Measurements from ENCODE around the gene BCL2A1.
"Not testable (repeated sequence)": the region's sequence is repeated elsewhere in the genome, so short reads cannot be mapped to it uniquely, and the experiment has no call there.

BCL2A1 gene

DNA sequence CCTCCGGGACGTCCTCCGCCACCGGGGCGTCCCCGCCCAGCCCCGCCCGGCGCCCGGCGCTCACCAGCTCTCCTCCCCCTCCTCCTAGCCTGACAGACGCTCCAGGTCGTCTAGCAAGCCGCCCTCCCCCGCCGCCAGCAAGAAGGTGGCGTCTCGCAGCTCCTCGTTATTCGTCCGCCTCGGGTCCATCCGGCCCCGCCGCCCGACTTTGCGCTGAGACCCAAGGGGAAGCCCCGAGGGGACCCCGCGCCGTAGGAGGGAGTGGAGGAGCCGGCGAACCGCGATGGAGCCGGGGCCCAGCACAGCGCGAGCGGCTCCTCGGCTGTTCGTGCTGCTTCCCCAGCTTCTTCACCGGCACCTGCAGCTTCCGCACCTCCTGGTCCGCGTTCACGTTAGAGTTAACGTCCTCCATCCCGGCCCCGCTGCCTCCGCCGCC lies 47.9 kb downstream of the BCL2A1 start:
- DNase-seq (ENCODE audit: low spot score) = peak; percentile 82

GRCh38 chr15:79922512-79923078 lies 48.4 kb downstream of the BCL2A1 start:
- no peak for DNase-seq (ENCODE audit: low spot score)

DNA sequence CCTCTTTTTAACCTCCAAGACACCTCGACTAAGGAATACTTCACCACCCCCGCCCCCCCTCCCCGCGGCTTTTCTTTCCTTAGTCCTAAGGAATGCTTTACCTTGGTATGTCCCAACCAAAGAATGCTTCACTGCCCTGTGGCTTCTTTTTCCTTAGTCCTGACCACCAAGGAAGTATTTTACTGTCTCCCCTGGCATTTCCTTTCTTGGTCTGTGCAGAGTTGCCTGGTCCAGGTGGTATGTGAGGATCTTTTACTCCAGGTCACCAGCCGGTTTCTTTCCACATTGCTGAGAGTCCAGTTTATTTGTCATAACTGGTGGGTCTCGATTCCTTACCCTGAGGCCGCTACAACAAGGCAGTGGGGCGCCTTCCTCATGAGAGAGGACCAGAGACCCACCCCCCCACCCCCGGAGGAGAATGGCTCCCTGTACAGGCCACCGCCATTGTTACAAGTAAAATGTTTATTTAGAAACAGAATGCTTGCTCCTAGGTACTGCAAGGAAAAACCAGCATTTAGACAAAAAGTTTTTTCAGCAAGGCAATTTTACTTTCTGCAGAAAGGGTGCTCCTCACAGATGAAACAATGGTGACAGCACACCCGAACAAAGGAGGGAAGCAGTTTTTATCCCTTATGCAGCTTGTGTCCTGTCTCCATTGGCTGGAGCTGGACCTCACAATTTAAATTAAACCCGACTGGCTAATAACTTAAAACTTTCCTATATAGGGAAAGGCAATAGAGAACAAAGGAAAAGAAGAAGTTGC lies 51.1 kb downstream of the BCL2A1 start:
- DNase-seq (ENCODE audit: low spot score) = no peak

DNA sequence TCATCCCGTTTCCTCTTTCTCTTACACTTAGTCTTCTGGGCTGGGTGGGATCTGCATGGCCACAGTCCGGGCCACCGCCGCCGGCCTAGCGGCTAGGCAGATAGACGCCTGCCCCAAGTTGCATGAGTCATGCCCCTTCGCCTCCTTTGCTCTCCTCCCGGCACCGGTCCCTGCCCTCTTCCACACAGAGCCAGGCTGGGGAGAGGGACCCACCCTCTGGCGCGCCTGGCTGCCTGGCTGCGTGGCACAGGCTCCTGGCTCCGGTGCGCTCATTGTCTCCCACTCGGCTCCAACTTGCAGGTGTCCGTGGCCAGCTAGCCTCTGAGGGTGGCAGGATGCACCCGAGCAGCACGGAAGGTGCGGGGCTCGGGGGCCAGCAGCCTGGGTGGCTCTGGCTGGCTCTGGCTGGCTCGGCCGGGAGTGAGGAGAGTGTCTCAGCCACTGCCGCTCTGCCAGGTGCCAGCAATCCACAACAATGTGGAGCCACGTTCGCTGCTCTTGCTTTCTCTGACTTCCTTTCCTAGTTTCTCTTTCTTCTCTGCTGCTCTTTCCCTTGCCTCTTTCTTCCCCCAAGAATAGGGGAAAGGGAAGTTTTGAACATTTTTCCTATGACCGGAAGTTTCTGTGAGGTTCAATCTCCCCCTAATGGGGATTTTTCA lies 51.8 kb downstream of the BCL2A1 start:
- DNase-seq (ENCODE audit: low spot score) = no peak

GRCh38 chr15:79918278-79918677 lies 52.7 kb downstream of the BCL2A1 start:
- DNase-seq (ENCODE audit: low spot score) = no peak

- DNase-seq (ENCODE audit: low spot score) = no peak
These were observed 54.4 kb downstream of the BCL2A1 start for GRCh38 chr15:79916502-79917132.

DNA sequence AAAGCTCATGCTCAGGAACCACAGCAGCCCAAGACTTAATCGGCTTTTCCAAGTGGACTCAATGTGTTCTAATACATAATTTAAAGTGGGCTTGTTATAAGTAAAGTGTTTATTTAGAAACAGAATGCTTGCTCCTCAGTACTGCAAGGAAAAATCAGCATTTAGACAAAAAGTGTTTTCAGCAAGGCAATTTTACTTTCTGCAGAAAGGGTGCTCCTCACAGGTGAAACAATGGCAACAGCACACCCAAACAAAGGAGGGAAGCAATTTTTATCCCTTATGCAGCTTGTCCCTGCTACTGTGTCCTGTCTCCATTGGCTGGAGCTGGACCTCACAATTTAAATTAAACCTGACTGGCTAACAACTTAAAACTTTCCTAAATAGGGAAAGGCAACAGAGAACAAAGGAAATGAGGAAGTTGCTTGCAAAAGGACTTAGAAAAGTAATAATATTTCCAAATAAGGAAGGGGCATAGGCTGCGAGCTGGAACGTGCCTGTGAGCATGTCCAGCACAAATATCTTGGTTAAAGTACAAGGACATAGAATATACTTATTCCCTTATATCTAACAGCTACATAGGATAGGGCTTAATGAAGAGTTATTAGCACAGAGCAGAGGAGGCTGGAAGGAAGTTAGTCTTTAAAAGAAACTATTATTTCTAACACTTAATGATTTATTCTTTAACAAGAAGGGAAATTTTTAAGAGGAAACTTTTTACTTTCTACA lies 55.1 kb downstream of the BCL2A1 start:
- DNase-seq (ENCODE audit: low spot score) = not testable (repeated sequence)

DNA sequence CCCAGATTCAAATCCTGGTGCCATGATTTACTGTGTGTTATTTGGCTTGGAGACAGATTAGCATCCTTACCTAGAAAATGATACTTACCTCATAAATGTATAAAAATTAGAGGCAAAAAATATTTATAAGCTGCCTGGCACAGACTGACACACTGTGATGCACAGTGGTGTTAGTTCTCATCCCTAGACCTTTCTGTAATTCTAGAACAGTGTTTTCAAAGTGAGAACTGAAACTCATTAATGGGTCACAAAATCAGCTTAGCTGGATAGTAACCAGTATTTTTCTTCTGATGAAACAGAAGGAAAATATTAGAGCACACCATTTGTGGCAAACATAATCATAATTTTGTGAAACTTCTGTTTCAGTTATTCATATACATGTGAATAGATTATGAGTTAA lies 56.3 kb downstream of the BCL2A1 start:
- no peak for DNase-seq (ENCODE audit: low spot score)
